Eye (tissue), 1 donor: ENCODE data around the gene EVX1.
A peak's percentile ranks its signal among the peaks of the same experiment; 100 is the strongest.

ENCODE experiments used
- DNase-seq: peaks from one replicate; pipeline ENCODE4 v3.0.0-alpha.2; 2015

The EVX1 gene

DNA sequence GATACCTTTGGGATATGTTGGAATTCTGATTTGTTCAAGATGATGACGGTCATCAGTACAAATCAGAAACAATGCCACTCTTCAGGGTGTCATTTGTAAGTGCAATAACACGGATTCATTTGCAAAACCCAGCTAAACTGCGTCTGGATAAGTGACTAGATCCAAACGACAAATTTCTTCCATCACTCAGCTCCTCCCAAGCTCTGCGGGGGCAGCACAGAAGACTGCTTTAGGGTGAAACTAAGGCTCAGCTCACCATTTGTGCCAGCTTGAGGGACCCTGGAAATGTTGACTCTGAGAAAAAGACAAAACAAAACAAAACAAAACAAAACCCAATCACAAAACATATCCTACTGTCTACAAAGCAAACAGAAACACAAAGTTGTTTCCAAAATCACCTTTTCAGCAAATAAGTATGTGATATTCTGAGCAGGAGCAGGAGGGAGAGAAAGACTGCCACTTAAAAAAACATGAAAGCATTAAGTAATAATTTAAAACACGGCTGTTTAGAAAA is 8.0 kb downstream of the EVX1 start:
- peak; percentile 72 for DNase-seq

DNA sequence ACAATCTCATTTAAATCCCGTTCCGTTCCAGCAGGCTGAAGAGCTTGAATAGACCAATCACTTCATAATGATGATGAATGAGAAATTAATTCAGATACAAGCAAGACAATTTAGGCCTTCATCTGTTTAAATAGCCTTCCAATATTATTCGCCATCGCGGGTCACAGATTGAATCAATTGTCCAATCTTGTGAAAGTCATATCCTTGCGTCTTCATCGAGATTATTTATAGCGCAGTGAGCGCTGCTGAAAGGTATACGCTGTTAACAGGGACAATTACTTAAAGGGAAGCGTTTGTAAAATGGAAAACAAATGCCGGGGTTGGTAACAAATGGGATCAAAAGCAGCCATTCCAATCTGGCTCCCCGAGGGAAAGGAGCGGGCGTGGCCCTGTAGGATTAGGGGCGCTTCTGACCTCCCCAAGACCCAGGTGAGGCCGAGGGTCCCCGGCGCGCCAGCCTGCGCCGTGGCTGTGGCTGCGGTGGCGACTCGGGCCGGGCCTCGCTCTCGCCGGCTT is 8.6 kb downstream of the EVX1 start:
- peak; percentile 79 for DNase-seq

DNA sequence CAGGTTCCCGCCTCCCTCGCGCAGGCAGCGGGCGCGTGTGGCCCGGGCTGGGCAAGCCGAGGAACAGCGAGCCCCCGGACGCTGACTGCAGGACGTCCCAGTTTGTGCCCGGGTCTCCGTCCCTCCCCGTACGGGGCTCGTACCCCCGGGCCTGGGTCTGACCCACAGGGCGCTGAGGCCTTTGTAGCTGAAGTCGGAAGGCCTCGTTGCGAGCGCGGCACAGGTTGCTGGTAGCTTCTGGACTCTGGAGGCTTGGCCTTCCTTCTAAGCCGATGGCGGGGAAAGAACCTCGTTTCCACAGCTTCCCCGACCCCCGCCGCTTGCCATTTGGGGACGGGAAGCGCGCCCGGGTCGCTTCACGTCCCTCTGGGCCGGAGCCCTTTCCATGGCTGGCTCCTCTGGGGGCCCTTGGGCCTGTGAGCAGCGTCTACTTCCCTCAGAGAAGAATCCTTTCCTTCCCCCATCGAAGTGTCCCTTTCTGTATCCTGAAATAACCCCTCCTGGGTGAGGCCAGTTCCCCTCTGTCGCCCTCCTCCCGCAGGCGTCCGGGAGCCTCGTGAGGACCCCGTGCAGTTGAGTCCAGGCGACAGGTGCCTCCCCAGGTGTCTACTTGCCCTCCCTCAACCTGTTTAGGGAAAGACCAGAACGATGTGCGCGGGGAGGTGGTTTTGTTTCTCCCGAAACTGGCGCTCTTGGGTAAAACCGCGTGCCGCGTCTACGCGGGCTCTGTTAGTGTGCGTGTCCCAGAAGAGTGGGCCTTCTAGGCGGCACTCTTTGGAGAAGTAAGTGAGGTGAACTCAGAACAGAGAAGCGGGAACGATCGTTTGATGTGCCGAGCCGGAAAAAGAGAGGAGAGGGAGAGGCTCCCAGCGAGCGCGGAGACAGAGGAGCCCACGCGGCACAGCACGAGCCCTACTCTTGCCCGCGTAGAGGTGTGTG is 9.3 kb downstream of the EVX1 start:
- DNase-seq: peak; percentile 86

DNA sequence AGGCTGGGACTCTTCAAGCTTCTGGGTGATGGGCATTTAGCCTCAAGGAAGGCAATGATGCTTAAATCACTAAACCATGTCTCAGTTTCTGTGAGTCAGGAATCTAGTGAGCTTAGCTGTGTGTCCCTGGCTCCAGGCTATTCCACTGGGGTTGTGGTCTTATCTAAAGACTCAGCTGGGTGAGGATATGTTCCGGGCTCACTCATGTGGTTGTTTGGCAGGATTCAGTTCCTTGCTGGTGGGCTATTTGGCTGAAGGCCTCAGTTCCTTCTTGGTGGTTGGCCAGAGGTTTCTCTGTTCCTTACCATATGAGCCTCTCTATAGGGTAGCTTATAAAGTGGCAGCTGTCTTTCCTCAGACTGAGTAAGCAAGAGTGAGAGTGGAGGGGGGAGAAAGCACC is 12.0 kb downstream of the EVX1 start:
- no peak for DNase-seq

DNA sequence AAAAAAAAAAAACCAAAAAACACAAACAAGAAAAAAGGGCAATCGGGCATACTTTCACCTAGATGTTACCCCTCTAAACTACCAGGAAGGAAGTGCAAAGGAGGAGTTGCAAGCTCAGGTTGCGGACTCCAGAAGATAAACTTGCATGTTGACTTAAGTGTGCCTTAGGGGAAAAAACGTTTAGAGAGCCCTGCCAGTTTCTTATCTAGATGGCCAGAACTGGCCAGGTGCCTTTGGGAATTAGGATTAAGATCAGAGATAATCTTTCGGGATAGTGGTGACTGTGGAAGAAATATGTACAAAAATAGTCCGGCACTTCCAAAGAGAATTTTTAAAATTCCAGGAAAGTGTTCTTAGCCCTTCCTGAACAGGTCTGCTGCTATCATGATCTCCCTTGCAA is 17.6 kb downstream of the EVX1 start:
- DNase-seq: no peak

DNA sequence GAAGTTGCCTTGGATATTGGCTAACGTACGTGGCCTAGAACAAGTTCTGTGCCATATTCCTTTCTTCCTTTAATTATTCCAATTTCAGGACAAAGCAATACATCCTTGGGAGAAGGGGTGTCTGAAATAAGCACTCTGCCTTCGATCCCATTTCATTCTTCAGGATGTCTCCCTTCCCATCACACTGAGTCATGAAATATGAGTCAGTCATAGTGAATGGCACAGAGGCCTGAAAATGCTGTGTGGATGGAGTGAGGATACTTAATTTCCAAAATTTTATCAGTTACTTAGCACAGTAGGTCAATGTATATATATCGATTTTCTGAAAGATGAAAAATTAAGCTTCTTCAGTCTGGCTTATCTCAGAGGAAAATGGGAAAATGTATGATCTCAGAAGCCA is 19.5 kb downstream of the EVX1 start:
- DNase-seq: no peak

DNA sequence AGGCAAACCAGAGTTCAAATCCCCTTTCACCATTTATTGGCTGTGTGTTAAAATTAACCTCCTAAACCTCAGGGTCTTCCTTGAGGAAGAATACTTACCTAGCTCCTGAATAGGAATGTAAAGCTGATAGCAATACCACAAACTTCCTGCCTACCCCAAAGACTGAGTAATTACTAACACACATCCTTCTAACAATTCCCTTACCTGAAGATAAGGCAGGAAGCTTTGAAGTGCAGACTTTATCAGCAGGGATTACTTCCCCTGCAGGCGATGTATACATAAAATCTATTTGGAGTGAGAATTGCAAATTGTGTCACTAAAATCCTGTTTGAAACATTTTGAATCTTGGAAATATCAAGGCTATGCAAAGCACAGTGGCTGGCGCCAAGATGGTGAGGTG is 21.2 kb downstream of the EVX1 start:
- no peak for DNase-seq

DNA sequence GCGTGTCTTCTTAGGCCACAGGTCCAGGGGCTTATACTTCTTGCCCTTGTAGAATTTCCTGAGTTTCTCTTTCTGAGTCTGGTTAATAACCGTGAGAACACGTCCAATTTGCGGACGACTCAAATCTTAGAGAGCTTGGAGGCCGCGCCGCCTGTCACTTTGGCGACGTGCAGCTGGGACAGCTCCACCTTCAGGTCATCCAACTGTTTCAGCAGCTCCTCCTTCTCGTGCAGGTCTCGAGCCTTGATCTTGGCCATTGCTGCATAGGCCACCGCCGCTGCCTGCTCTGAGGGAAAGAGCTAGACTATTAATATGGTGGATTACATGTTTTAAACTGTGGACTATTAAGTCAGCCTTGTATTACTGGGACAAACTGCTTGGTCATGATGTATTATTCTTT is 26.9 kb downstream of the EVX1 start:
- no peak for DNase-seq

DNA sequence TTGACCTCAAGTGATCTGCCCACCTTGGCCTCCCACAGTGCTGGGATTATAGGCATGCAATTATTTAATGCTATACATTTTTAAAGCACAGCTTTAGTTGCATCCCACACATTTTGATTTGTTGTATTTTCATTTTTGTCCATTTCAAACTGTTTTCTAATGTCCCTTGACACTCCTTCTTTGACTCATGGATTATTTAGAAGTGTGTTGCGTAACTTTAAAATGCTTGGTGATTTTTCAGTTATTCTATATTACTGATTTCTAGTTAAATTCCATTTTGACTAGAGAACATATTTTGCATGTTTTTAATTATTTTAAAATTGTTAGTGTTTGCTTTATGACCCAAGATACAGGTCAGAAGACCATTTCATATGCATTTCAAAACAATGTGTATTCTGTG is 28.8 kb downstream of the EVX1 start:
- no peak for DNase-seq

DNA sequence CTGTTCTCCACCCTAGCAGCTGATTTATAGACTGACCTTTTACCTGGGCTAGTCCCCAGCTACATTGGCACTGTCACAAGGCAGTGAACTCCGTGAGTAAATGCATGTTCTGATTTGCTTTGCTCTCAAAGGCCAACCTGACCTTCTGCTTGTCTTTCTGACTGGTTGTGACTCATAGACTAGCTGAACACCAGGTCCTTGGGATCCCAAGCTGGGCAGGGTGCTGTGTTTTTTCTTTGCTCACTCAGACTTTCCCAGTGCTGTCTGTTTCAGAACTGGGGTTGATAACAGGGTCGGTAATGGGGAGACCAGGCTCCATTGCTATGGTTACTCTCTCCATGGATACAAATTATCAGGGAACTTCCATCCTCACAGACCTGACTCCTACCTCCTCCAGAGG is 35.0 kb downstream of the EVX1 start:
- DNase-seq: no peak

DNA sequence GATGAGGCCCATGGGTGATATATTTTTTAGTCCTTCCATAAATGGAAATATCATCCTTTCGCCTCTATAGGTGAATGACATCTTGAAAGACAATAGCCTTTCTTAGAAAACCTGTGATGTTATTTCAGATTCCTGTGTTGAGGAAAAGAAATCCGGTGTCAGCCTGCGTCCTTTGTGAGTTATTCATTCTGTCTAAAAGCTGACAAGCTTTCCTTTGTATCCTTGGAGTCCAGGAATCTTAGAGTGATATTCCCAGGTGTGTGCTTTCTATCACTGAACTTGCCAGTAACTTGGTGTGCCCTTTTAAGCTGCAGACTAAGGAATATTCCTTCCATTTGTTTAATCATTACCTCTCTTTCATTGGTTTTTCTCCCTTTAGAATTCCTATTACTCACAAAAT is 41.0 kb downstream of the EVX1 start:
- no peak for DNase-seq

DNA sequence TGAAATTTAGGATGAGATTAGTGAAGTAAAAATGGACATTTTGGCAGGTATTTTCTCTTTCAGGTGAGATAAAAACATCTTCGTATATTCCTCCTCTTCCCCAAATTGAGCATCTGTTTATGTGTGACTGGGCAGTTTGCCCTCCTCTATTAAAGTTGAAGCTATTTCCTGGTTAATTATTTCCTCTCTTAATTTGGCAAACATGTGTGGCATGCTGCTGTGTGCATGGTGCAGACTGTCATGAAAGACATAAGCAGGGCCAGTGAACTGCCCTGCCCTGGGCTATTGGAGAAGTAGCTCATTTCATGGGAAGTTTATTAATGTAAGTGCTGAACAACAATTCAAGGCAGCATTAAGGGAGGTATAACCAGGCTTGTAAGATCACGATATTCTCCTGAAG is 52.6 kb downstream of the EVX1 start:
- DNase-seq: no peak

DNA sequence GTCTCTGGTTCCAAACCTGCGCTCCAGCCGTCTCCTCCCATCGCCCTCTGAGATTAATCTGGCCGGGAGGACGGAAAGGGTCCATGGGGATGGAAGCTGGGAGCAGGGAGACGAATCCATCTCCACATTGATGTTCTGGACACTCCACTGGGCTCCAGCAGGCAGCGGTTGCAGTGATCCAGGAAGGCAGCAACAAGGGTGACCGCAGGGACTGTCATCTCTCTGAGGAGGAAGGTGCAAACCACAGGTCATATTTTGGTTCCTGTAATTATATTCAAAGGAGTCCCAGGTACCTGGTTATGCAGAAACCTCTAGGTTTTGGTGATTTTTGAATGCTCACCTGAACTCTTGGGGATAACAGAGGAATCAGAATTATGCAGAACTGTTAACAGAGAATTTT is 54.8 kb downstream of the EVX1 start:
- no peak for DNase-seq
